ENCODE measurements around the gene PRKCE. TPM values are rescaled to one million over a fixed set of nuclear protein-coding genes. Genes with fewer than 3 reads are reported as not detected.

The PRKCE gene
- total and polyA plus RNA-seq, 2 donors (not counting 1 experiment from before 2014, with no cell fraction given) = 23.6 to 271 TPM

GRCh38 chr2:45814951-45815621 lies 163.6 kb downstream of the PRKCE start:
- H3K4me1 ChIP-seq (ENCODE audit: control insufficient read depth in 2 of 2, insufficient read depth in 2 of 2, low read length in 2 of 2) = peaks cover 0 to 7% of the 10 kb centered on the region in 2 donors
- H3K79me2 ChIP-seq (ENCODE audit: control insufficient read depth, insufficient read depth, low read length) = peaks cover 95% of the 10 kb centered on the region
- no peak overlapping the region for H3K9ac ChIP-seq (ENCODE audit: low read length)
- H3K9me3 ChIP-seq (ENCODE audit: control extremely low read depth in 1 of 3, control insufficient read depth in 2 of 3, insufficient read depth in 1 of 3, low read length in 2 of 3) = no peaks in the 10 kb centered on the region
- Mint-ChIP-seq H3K27me3 (no peaks in the 10 kb centered on the region), H3K4me3 (no peak overlapping the region), H3K4me1 (peaks cover 32% of the 10 kb centered on the region), H3K9me3 (ENCODE audit: insufficient read depth) (no peaks in the 10 kb centered on the region), H3K27ac (peak overlapping the region; percentile 35)
- no peak for DNase-seq
- WGBS (ENCODE audit: insufficient coverage) = 100% methylated on average over 1 of the region's 2 CpGs
- intact Hi-C loops (cut with micrococcal nuclease) = no loop called here
- ChIA-PET CTCF (no interaction called here), POLR2A (no interaction called here)
- ATAC-seq (ENCODE audit: low read depth) = no peak
- no peak overlapping the region for H3K4me2 ChIP-seq (replicated peaks; ENCODE audit: low read depth, low read length, poor library complexity, severe bottlenecking)
- H2AFZ ChIP-seq (ENCODE audit: insufficient read depth, low read depth, low read length, poor library complexity, severe bottlenecking) = no peak overlapping the region
- H3K4me3 ChIP-seq (ENCODE audit: control extremely low read depth in 1 of 5, extremely low read depth in 1 of 5, insufficient read depth in 1 of 5, low read depth in 2 of 5, low read length in 4 of 5) = no peak overlapping the region
- no peak for TF ChIP-seq EZH2 (IDR thresholded peaks at IDR 0.05; ENCODE audit: borderline replicate concordance, insufficient read depth, low read depth, low read length, poor library complexity, severe bottlenecking)
- TF ChIP-seq, protein P1, sequence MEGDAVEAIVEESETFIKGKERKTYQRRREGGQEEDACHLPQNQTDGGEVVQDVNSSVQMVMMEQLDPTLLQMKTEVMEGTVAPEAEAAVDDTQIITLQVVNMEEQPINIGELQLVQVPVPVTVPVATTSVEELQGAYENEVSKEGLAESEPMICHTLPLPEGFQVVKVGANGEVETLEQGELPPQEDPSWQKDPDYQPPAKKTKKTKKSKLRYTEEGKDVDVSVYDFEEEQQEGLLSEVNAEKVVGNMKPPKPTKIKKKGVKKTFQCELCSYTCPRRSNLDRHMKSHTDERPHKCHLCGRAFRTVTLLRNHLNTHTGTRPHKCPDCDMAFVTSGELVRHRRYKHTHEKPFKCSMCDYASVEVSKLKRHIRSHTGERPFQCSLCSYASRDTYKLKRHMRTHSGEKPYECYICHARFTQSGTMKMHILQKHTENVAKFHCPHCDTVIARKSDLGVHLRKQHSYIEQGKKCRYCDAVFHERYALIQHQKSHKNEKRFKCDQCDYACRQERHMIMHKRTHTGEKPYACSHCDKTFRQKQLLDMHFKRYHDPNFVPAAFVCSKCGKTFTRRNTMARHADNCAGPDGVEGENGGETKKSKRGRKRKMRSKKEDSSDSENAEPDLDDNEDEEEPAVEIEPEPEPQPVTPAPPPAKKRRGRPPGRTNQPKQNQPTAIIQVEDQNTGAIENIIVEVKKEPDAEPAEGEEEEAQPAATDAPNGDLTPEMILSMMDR (IDR thresholded peaks at IDR 0.05) = no peak
- H3K36me3 ChIP-seq (replicated peaks in 1 of 2; ENCODE audit: control extremely low read depth in 1 of 2, control insufficient read depth in 1 of 2, extremely low read depth in 1 of 2, insufficient read depth in 2 of 2, low read length in 1 of 2) = peaks cover 0 to 14% of the 10 kb centered on the region in 2 experiments
- H4K20me1 ChIP-seq (ENCODE audit: control insufficient read depth, insufficient read depth, low read length, poor library complexity, severe bottlenecking) = peaks cover 75% of the 10 kb centered on the region
- H3K27me3 ChIP-seq (replicated peaks in 1 of 4; ENCODE audit: control extremely low read depth in 1 of 4, control insufficient read depth in 3 of 4, insufficient read depth in 4 of 4, low read length in 3 of 4) = no peaks in the 10 kb centered on the region
- no peak overlapping the region for H3K27ac ChIP-seq (ENCODE audit: low read length in 2 of 2)

DNA sequence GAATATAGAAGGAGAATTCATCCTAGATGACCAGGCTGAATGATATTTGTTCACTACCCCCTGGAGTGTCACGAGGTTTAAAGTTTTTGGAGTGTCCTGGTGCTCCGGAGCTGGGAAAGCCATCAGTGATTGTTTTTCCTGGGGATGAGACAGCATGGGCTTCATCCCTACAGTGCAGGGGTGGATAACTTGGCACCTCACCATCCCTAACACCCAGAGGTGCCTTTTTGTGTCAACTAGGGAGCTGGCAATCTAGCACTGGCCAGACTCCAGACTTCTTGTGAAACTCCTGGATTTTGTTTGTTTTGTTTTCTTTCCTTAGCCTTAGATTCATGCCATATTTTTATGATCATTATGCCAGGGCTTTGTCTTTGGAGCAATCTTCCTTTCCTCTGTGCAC lies 164.8 kb downstream of the PRKCE start:
- CTCF ChIA-PET = interaction anchor here (1.6 kb wide), 1 partner anchor 172 kb away, joined by 4 read pairs; no protein-coding TSS in a partner anchor

More for the DNA sequence above, 164.8 kb downstream of the PRKCE start:
- no peak overlapping the region for H3K4me3 ChIP-seq (ENCODE audit: control extremely low read depth in 1 of 5, extremely low read depth in 1 of 5, insufficient read depth in 1 of 5, low read depth in 2 of 5, low read length in 4 of 5)
- no peaks in the 10 kb centered on the region for H3K9me3 ChIP-seq (ENCODE audit: control extremely low read depth in 1 of 3, control insufficient read depth in 2 of 3, insufficient read depth in 1 of 3, low read length in 2 of 3)
- intact Hi-C loops (cut with micrococcal nuclease) = no loop called here
- WGBS (ENCODE audit: insufficient coverage) = no CpG with 5 or more reads among the region's 2 CpGs
- no peaks in the 10 kb centered on the region for H3K27me3 ChIP-seq (replicated peaks in 1 of 4; ENCODE audit: control extremely low read depth in 1 of 4, control insufficient read depth in 3 of 4, insufficient read depth in 4 of 4, low read length in 3 of 4)
- H3K36me3 ChIP-seq (replicated peaks in 1 of 2; ENCODE audit: control extremely low read depth in 1 of 2, control insufficient read depth in 1 of 2, extremely low read depth in 1 of 2, insufficient read depth in 2 of 2, low read length in 1 of 2) = peaks cover 0 to 14% of the 10 kb centered on the region in 2 experiments
- H3K27ac Mint-ChIP-seq = no peak overlapping the region
- no peak overlapping the region for H3K4me3 Mint-ChIP-seq
- H4K20me1 ChIP-seq (ENCODE audit: control insufficient read depth, insufficient read depth, low read length, poor library complexity, severe bottlenecking) = peaks cover 76% of the 10 kb centered on the region
- peaks cover 0 to 7% of the 10 kb centered on the region in 2 donors for H3K4me1 ChIP-seq (ENCODE audit: control insufficient read depth in 2 of 2, insufficient read depth in 2 of 2, low read length in 2 of 2)
- H3K27ac ChIP-seq (ENCODE audit: low read length in 2 of 2) = no peak overlapping the region
- no peak overlapping the region for H2AFZ ChIP-seq (ENCODE audit: insufficient read depth, low read depth, low read length, poor library complexity, severe bottlenecking)
- H3K4me2 ChIP-seq (replicated peaks; ENCODE audit: low read depth, low read length, poor library complexity, severe bottlenecking) = no peak overlapping the region
- TF ChIP-seq, protein P1 (IDR thresholded peaks at IDR 0.05) = no peak
- no peak for TF ChIP-seq EZH2 (IDR thresholded peaks at IDR 0.05; ENCODE audit: borderline replicate concordance, insufficient read depth, low read depth, low read length, poor library complexity, severe bottlenecking)
- no peak overlapping the region for H3K9ac ChIP-seq (ENCODE audit: low read length)
- DNase-seq (no peak), ATAC-seq (ENCODE audit: low read depth) (no peak)
- H3K27me3 Mint-ChIP-seq = no peaks in the 10 kb centered on the region
- H3K9me3 Mint-ChIP-seq (ENCODE audit: insufficient read depth) = no peaks in the 10 kb centered on the region
- H3K4me1 Mint-ChIP-seq = peaks cover 37% of the 10 kb centered on the region
- H3K79me2 ChIP-seq (ENCODE audit: control insufficient read depth, insufficient read depth, low read length) = peaks cover 95% of the 10 kb centered on the region
- POLR2A ChIA-PET = no interaction called here
